Mucosa of descending colon (tissue), 3 donors: Measurements from ENCODE around the gene MPHOSPH10. TPM values are rescaled to one million over a fixed set of nuclear protein-coding genes. Genes with fewer than 3 reads are reported as not detected.
A peak's percentile ranks its signal among the peaks of the same experiment; 100 is the strongest.
"Not testable (repeated sequence)": the region's sequence is repeated elsewhere in the genome, so short reads cannot be mapped to it uniquely, and the experiment has no call there.

Source experiments
- ATAC-seq: fragments of 200-7000 bp; cut with Tn5 transposase; one replicate; pipeline ENCODE4 v1.9.1; 2020; ENCODE audit warnings: mild to moderate bottlenecking, moderate library complexity
- DNase-seq, 3 donors: peaks; one replicate each; pipeline ENCODE4 v3.0.0-alpha.2; 2020
- H3K36me3 ChIP-seq: fragments of 200-600 bp; one replicate; pipeline ENCODE4 v1.8.0; 2021; ENCODE audit warnings: low read depth, mild to moderate bottlenecking
- H3K4me1 ChIP-seq: fragments of 200-600 bp; one replicate; pipeline ENCODE4 v1.8.0; 2021; ENCODE audit warnings: low read depth, mild to moderate bottlenecking
- H3K4me3 ChIP-seq: fragments of 200-600 bp; one replicate; pipeline ENCODE4 v1.8.0; 2021; ENCODE audit warnings: mild to moderate bottlenecking
- H3K9me3 ChIP-seq: fragments of 200-600 bp; one replicate; pipeline ENCODE4 v1.8.0; 2021; ENCODE audit warnings: mild to moderate bottlenecking
- CTCF ChIP-seq: fragments of 200-600 bp; IDR thresholded peaks from one replicate; pipeline ENCODE4 v1.8.0; 2022; ENCODE audit warnings: antibody characterized with exemption, mild to moderate bottlenecking
- intact Hi-C, 2 donors: fragments of 100-400 bp; cut with DNase I in 1 of 2; cut with micrococcal nuclease in 1 of 2; formaldehyde crosslinking; loops; one replicate each; pipeline versions ENCODE4 v1.11.0 to v1.11.1; 2022; cut with DNase I, micrococcal nuclease
- total RNA-seq, 3 donors: library from RNA; stranded (reverse); fragmentation: NEBNext Ultra II Directional in 2 of 3; extraction: Animal tissue kit (Norgen Biotek cat#: 25700) in 2 of 3; gene quantifications; one replicate each; pipeline versions ENCODE4 v1.2.1 to v1.2.4, GENCODE V29; 2021 to 2023
- donor health status: DM: no; HTN: no; CAD: no; lungs with moderate emphysema.
- donor health status: DM: no; HTN: no; CAD: no.
- donor health status: DM: no; HTN: yes; CAD: no.

The MPHOSPH10 gene
- total RNA-seq, 3 donors from 2014 or later = 20.6 to 26.1 (median 21.3) TPM

- no peak overlapping the region for H3K4me3 ChIP-seq
Measured at GRCh38 chr2:71157124-71157793, 26.8 kb downstream of the MPHOSPH10 start.

DNA sequence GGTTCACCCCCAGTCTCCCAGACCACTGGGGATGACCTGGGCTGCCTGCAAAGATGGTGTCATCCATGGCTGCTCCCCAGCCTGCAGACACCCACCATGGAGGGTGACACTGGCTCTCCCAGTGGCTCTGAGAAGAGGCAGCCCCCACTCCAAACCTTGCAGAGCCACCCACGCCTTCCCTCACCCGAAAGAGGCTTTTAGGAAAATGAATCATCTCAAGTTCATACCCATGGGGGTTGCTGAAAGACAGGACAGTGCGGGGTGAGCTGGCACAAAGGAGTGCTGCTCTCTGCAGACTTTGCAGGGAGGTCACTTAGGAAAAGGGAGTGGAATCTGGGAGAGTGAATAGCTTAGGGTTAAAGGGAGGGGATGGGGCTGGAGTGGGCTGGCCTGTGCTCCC lies 36.4 kb downstream of the MPHOSPH10 start:
- no peaks in the 10 kb centered on the region for H3K36me3 ChIP-seq
- no peak for DNase-seq

More at GRCh38 chr2:71157124-71157793, 26.8 kb downstream of the MPHOSPH10 start:
- peaks cover 5% of the 10 kb centered on the region for H3K4me1 ChIP-seq
- TF ChIP-seq CTCF = peak; percentile 37
- no peaks in the 10 kb centered on the region for H3K36me3 ChIP-seq
- DNase-seq (peak in 2 of 3 donors; percentile 50 to 80), ATAC-seq (peak; percentile 65)
- no peaks in the 10 kb centered on the region for H3K9me3 ChIP-seq
- intact Hi-C loops = no loop called here

GRCh38 chr2:71173096-71173495 lies 42.7 kb downstream of the MPHOSPH10 start:
- ATAC-seq (no peak), DNase-seq (no peak)
- Histone ChIP-seq H3K4me3 (no peak overlapping the region), H3K36me3 (no peaks in the 10 kb centered on the region), H3K4me1 (no peaks in the 10 kb centered on the region), H3K9me3 (no peaks in the 10 kb centered on the region)
- TF ChIP-seq CTCF = no peak
- intact Hi-C loops = no loop called here

More for the DNA sequence above, 36.4 kb downstream of the MPHOSPH10 start:
- Histone ChIP-seq H3K4me1 (no peaks in the 10 kb centered on the region), H3K4me3 (no peak overlapping the region), H3K9me3 (no peaks in the 10 kb centered on the region)
- TF ChIP-seq CTCF = no peak
- ATAC-seq = no peak
- intact Hi-C loops = no loop called here

GRCh38 chr2:71174207-71174606 lies 43.8 kb downstream of the MPHOSPH10 start:
- H3K36me3 ChIP-seq = no peaks in the 10 kb centered on the region
- DNase-seq (no peak), ATAC-seq (no peak)
- H3K4me3 ChIP-seq = no peak overlapping the region
- H3K4me1 ChIP-seq = no peaks in the 10 kb centered on the region
- TF ChIP-seq CTCF = no peak
- no peaks in the 10 kb centered on the region for H3K9me3 ChIP-seq
- intact Hi-C loops = no loop called here

DNA sequence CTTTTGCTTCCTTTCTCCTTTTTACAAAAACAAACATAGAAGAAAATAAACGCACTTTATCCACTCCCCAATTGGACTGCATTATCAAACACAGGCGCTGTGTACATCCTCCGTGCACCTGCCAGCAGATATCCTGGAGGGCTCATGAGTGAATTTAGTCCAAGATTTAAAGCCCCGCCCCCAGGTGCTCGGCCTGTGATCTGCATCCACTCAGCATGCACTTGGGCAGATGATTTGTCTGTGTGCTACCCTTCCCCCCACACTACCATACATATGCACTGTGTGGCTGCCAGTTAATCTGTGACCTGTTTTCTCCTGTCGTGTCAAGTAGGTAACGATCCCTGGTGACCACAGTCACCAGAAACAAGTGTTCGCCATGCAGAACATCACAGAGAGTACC lies 48.4 kb downstream of the MPHOSPH10 start:
- ATAC-seq, H3K36me3 ChIP-seq, H3K4me3 ChIP-seq, intact Hi-C loops, DNase-seq, H3K9me3 ChIP-seq, H3K4me1 ChIP-seq: not testable (repeated sequence)

DNA sequence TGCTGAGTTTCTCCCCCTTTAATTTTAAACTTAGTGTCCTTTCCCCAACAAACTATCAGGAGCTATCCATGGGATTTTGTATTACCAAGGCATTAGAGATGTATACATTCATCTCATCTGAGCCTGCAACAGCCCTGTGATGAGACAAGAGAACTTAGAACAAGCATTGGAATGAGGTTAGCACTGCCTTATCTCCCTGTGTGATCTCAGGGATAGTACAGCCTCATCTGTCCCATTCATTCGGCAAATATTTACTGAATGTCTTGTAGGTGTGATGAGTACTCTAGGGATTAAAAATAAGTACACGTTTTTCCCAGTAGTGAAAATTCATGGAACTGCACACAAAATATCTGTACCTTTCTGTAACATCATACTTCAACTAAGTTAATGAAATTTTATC lies 50.9 kb downstream of the MPHOSPH10 start:
- Histone ChIP-seq H3K4me1 (no peaks in the 10 kb centered on the region), H3K4me3 (no peak overlapping the region), H3K36me3 (no peaks in the 10 kb centered on the region), H3K9me3 (no peaks in the 10 kb centered on the region)
- no peak for TF ChIP-seq CTCF
- DNase-seq (no peak), ATAC-seq (no peak)
- intact Hi-C loops = no loop called here

DNA sequence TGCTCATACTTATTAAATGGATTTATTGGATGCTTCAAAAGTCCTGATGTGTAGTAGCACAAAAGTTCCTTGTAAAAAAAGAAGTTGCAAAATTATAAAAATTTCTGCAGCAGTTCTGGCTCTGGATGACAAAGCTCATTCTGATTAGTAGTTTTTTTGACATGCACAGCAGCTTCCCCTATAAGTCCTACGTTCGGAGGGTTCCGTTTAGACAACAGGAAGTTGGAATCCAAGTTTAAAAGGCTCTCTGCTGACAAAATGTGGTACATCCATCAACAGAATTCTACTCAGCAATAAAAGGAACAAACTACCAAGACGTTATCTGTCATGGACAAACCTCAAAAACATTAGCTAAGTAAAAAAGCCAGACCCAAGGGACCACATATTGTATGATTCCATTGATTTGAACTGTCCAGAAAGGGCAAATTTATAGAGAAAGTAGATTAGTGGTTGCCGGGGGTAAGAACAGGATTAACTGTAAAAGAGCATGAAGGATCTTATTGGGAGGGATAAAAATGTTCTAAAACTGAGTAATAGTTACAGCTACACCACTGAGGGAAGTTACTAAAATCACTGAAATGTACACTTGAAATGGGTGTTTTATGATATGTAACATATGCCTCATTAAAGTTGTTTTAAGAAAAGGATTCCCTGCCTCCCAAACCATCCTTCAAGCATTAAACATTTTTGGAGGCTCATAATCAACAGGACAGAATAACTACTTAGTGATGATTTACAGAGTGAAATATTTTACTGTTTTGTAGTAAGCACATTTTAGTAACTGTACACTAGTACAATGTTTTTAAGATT lies 53.1 kb downstream of the MPHOSPH10 start:
- H3K9me3 ChIP-seq, intact Hi-C loops, ATAC-seq: not testable (repeated sequence)

More for the DNA sequence above, 53.1 kb downstream of the MPHOSPH10 start:
- not testable (repeated sequence) for DNase-seq, H3K36me3 ChIP-seq, H3K4me3 ChIP-seq, H3K4me1 ChIP-seq
